Measurements from ENCODE around the gene KRTAP1-4. TPM values are rescaled to one million over a fixed set of nuclear protein-coding genes. Genes with fewer than 3 reads are reported as not detected.
"Not testable (repeated sequence)": the region's sequence is repeated elsewhere in the genome, so short reads cannot be mapped to it uniquely, and the experiment has no call there.

The KRTAP1-4 gene
- total RNA-seq, 1 experiment from 2014 or later = not detected

DNA sequence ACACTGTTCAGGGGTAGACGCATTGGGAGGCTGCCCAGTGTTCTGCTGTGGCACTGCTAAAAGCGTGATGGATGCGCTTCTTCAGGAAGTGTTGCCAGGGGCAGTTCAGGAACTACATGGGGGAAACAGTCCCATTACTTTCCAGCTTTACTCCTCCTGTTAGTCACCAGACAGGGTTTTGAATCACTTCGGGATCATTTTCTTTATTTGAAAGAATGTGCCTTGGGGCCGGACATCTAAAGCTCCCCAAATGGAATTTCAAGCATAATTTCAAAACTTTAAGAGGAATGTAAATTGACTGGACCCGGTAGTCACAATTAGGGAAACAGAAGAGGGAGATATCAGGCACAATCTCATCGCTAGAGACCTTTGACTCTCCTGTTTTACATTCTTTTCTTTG is 18.4 kb upstream of the KRTAP1-4 start:
- peak; percentile 26 for DNase-seq (ENCODE audit: low read depth)

DNA sequence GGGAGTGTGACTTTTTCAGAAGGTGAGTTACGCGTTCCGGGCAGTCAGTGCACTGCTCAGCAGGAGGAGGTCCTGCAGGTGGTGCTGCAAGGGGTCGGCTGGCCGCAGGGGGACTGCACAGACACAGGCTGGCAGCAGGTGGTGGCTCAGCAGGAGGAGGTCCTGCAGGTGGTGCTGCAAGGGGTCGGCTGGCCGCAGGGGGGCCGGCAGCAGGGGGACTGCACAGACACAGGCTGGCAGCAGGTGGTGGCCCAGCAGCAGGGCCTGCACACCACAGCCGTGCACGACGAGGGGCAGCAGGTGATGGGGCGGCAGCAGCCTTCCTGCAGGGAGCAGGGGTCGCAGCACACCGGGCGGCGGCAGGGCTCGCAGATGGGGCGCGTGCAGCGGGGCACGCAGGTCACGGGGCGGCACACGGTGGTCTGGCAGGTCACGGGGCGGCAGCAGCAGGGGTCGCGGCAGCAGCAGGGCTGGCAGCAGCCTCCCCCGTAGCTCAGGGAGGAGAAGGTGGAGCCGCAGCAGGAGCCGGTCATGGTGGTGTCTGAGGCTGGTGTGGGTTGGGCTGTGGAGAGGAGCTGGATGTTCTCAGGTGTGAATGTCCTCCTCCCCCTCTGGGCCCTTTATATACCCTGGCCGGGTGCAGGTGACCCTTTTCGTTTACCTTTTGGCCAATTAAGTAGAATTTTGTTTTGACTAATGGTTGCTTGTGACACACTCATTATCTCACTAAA is 16.9 kb upstream of the KRTAP1-4 start, which contains the start of gene KRTAP2-1:
TSS of gene KRTAP2-1 (minus strand) at position 582 of the 731 bp plus-strand sequence. CDS start at position 533, 49 bp downstream.
- not testable (repeated sequence) for DNase-seq (ENCODE audit: low read depth)

DNA sequence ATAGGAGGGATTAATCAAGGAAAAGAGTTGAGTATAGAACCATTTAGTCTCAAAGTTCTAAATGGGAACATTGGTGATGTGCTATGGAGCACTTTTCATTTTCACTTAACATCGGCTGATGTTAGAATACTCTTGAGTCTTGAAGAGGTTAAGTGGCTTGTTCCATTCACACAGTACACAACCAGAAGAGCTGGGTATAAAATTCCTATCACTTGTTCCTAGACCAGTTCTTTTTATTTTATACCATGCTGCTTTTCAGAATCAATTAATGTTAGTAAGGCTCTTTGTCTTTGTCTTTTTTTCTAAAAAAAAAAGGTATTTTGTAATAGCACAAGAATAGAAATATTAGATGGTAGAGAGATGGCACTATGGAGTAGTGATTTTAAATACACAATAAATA is 13.0 kb upstream of the KRTAP1-4 start:
- DNase-seq (ENCODE audit: low read depth) = no peak

DNA sequence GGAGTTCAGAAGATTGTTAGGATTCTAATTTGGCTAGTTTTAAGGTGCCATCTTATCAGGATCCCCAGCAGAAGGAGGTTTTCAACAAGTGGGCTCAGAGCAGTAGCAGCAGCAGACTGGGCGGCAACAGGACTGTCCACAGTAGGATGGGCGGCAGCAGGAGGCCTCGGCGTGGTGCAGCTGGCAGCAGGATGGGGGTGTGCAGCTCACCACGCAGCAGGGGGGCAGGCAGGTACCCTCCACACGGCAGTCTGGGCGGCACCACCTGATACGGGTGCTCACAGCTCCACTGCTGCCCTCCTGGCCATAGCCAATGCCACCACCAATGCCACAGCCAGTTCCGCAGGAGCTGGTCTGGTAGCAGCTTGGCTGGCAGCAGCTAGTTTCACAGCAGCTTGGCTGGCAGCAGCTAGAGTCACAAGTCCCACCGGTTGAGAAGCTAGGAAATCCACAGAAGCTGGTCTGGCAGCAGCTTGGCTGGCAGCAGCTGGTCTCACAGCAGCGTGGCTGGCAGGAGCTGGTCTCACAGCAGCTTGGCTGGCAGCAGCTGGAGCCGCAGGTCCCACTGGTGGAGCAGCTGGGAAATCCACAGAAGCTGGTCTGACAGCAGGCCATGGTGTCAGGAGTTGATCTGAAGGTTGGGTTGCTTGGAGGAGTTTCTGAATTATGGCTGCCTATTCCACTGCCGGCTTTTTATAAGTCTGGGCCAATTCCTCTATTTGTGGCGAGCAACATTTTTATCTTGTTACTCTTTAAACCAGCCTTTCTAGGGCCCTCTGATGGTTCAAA is 11.0 kb upstream of the KRTAP1-4 start, which contains the start of gene KRTAP1-1:
TSS of gene KRTAP1-1 (minus strand) at position 668 of the 789 bp plus-strand sequence. CDS start at position 615, 53 bp downstream.
- DNase-seq (ENCODE audit: low read depth) = not testable (repeated sequence)

DNA sequence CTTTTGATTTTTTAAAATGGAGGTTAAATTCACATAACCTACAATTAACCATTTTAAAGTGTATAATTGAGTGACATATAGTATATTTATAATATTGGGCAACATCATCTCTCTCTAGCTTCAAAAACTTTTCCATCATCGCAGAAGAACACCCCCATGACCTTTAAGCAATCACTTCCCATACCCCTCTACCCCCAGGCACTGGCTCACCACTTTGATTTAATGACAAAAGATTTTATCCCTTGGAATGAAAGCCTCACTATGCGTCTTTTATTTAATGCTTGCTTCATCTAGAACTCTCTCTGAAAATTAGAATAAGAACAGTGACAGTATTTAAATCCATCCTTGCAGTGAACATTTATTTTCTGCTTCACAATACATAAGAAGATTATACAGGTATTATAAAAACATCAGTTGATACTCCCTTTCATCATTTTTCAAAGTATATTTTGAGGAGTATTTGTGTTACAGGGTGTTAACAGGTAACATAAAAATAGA is 7.9 kb upstream of the KRTAP1-4 start:
- no peak for DNase-seq (ENCODE audit: low read depth)

DNA sequence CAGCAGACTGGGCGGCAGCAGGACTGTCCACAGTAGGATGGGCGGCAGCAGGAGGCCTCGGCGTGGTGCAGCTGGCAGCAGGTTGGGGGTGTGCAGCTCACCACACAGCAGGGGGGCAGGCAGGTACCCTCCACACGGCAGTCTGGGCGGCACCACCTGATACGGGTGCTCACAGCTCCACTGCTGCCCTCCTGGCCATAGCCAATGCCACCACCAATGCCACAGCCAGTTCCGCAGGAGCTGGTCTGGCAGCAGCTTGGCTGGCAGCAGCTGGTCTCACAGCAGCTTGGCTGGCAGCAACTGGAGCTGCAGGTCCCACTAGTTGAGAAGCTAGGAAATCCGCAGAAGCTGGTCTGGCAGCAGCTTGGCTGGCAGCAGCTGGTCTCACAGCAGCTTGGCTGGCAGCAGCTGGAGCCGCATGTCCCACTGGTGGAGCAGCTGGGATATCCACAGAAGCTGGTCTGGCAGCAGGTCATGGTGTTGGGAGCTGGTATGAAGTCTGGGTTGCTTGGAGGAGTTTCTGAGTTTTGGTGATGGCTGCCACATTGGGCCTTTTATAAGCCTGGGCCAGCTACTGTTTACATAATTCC is 4.4 kb upstream of the KRTAP1-4 start, which contains the start of gene KRTAP1-3:
TSS of gene KRTAP1-3 (minus strand) at position 529 of the 590 bp plus-strand sequence. CDS start at position 476, 53 bp downstream.
- DNase-seq (ENCODE audit: low read depth) = not testable (repeated sequence)

DNA sequence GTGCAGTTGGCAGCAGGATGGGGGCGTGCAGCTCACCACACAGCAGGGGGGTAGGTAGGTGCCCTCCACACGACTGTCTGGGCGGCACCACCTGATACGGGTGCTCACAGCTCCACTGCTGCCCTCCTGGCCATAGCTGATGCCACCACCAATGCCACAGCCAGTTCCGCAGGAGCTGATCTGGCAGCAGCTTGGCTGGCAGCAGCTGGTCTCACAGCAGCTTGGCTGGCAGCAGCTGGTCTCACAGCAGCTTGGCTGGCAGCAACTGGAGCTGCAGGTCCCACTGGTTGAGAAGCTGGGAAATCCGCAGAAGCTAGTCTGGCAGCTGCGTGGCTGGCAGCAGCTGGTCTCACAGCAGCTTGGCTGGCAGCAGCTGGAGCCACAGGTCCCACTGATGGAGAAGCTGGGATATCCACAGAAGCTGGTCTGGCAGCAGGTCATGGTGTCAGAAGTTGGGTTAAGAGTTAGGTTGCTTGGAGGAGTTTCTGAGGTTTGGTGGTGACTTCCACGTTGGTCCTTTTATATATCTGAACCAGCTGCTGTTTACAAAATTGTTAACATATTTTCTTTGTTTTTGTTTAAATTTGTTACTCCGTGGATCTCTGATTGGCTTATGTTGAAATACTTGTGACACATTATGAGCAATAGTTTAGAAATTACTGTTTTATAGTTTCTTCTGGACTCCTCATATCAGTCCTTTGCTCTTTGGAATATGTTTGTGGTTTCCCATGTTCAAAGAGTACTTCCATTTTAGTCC is 3.1 kb downstream of the KRTAP1-4 start, which contains the start of gene KRTAP1-5:
TSS of gene KRTAP1-5 (minus strand) at position 494 of the 757 bp plus-strand sequence. CDS start at position 441, 53 bp downstream.
- DNase-seq (ENCODE audit: low read depth) = no peak

DNA sequence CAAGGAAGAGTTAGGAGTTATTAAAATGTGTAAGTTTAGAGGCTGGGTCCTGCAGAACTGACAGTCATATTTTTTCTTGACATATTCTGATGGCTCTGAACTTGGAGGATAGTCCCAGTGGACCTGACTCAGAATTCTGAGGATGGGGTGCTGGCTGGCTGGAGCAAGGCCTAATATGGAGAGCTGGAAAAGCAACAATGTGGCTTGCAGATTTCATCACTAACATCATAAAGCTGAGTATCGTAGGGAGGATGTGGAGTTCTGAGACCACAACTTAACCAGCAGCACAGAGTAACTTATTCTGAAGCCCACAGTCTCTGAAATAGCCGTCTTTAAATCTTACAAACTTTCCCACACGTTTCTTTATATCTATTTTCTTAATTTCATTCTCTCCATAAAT is 5.3 kb downstream of the KRTAP1-4 start:
- no peak for DNase-seq (ENCODE audit: low read depth)

DNA sequence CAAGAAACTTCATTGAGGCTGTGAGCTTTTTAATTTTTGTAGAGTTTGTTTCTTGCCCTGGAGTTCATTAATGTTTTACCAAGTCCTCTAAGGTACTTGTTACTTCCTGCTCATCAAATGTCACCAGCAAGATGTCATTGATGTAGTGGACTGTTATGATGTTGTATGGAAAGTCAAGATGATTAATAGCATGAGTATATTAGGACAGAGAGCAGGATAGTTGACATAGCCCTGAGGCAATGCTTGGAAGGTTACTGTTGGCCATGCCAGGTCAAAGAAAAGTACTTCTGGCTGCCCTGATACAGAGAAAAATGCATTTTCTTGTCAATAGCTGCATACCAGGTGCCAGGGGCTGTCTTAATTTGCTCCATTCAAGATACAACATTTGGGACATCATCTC is 9.7 kb downstream of the KRTAP1-4 start:
- no peak for DNase-seq (ENCODE audit: low read depth)

DNA sequence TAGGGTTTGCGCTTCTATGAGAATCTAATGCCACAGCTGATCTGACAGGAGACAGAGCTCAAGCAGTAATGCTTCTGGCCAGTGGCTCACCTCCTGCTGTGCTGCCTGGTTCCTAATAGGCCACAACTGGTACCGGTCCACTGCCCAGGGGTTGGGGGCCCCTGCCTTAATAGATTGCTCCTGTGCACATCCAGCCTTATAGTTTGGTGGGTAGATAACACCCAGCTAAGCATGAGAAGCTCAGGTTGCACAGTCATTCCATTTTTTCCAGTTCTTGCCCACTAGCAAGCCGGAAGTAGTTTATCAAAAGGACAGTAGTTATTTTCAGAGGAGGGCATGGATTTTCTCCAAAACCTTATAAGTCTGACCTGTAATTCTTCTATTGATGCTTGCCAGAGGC is 10.6 kb downstream of the KRTAP1-4 start:
- DNase-seq (ENCODE audit: low read depth) = no peak

DNA sequence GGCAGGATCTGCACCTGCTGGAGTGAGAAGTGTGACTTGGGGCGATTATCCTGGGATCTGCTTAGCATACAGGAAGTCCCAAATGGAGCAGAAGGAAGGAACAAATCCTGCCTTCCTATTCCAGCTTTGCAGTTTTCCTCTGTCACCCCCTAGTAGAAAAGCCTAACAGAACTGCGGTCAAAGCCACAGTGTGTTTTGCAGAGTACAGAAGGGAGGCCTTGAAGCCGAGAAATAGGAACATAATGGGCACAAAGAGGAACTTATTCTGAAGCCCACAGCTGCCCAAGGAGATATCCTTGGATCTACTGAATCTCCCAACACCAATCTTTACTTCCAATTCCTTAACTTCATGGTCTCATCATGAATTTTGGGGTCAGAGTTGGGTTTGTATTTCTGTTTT is 11.5 kb downstream of the KRTAP1-4 start:
- no peak for DNase-seq (ENCODE audit: low read depth)

DNA sequence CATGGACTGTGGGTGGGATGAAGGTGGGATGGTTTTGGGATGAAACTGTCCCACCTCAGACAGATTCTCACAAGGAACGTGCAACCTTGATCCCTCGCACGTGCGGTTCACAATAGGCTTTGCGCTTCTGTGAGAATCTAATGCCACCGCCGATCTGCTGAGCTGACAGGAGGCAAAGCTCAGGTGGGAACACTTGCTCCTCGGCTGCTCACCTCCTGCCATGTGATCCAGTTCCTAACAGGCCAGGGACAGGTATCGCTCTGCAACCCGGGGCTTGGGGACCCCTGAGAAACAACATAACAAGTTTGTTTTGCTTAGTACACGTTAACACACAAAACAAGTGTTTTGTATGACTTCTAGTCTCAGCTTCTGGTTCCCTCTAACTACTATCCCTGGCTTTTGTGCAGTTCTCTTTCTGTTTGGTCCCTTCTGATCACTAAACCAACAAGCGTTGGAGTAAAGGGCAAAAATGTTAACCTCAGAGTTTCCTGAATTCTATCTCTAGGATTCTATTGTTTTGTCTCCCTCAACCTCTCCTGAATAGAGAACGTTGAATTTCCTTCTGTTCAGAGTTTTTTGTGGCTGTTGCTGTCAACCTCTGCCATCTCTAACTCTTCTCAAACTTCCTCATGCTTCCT is 13.3 kb downstream of the KRTAP1-4 start:
- no peak for DNase-seq (ENCODE audit: low read depth)

DNA sequence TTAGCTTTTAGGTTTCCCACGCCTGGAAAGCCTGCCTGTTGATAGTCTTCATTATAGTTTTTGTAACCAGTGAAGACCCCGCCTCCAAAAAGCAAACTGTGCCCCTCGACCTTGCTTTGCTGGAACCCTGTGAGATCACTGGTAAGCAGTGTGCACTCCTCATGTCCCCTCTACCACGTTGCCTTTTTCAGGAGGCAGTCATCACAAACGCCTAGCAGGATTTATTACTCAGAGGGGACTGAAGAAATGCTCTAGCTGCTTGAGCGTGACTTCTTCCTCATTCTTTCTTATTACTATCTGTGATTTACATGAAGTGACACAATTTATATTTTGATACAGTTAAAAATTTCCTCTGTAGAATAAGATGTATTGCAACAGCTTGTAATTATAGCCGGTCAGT is 14.5 kb downstream of the KRTAP1-4 start:
- no peak for DNase-seq (ENCODE audit: low read depth)

DNA sequence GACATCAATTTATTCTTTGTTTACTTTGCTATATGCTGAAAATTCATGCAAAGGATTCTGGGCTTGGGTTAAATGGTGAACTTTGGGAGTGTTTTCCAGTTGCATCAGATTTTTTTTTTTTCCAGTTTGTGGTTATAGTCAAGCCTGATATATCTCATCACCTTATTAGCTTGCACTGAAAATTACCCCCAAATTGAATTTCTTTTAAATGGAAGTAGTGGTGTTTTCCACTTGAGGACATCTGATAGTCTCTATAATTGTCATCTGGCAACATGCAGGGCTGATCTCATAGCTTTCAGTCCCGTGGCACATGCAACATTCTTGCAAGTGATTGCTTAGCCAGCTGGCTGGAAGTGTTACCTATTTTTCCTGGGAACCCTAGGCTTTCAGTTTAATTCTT is 16.4 kb downstream of the KRTAP1-4 start:
- no peak for DNase-seq (ENCODE audit: low read depth)

DNA sequence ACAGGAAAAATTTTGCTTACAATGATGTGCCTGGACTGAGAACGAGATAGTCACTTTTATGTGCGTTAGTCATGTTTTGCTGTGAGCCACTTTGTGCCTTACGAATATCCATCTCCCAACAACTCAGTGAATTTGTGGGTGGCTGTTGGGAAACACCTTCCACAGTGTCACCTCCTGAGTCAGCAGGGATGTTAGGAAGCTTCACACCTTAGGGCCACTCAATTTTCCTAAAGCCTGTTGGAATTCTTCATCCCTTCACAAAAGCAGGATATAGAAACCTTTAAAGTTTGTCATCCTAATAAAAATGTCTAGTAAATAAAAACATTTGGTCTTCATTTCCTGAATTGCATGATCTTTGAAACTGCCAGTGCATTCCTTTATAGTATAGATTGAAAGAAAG is 16.8 kb downstream of the KRTAP1-4 start:
- DNase-seq (ENCODE audit: low read depth) = no peak

DNA sequence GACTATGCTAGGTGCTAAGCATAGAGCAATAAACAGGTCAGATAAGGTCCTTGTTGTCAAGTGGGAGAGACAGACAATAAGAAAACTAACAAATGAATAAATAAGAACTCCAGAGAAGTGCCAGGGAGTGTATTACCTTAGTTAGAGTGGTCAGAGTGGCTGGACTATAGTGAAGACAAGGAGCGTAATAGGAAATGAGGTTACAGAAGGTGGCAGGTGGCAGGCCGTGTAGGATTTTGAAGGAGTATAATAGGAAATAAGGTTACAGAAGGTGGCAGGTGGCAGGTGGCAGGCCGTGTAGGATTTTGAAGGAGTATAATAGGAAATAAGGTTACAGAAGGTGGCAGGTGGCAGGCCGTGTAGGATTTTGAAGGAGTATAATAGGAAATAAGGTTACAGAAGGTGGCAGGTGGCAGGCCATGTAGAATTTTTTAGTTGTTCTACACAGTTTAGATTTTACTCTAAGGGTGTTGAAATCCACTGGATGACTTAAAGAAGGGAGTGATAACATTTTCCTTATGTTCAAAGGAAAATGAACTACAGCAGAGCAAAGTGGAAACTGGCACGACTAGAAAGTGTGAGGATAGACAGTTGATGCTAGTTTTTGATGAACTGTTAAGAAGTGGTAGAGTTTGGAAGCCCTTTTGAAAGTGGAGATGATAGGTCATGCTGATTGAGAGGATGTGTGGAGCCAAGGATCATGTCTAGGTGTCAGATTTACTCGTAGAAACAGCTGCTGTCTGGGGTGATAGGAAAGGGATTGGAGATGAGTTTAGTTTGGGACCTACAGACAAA is 17.5 kb downstream of the KRTAP1-4 start:
- no peak for DNase-seq (ENCODE audit: low read depth)

DNA sequence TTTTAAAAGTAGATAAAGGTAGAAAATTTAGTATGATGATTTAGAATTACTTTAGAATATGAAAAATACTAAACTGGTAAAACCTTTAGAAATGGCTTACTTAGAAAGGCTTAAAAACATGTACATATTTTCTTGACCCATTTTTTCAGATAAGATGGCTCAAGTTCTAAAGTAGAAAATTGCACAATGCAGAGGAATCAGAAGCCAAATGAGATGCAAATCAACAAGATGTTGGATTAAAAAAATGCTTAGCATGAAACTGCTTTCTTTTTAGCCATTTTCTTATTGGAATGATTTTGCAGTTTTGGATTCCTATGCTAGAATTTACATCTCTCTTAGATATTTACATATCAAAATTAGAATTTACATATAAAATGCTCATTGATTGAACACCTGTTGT is 19.6 kb downstream of the KRTAP1-4 start:
- DNase-seq (ENCODE audit: low read depth) = no peak

DNA sequence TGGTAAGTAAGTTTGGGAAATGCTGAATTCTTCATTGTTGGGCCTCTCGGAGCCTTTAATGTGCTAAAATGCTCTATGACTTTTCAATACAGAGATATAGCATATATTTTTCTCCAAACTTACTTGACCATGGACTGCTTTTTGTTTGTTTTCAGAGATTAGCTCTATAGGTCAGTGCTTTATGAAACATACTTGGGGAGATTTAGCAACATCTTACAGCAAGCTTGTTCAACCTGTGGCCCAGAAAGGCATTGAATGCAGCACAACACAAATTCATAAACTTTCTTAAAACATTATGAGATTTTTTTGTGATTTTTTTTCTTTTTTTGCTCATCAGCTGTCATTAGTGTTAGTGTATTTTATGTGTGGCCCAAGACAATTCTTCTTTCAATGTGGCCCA is 20.1 kb downstream of the KRTAP1-4 start:
- DNase-seq (ENCODE audit: low read depth) = no peak

DNA sequence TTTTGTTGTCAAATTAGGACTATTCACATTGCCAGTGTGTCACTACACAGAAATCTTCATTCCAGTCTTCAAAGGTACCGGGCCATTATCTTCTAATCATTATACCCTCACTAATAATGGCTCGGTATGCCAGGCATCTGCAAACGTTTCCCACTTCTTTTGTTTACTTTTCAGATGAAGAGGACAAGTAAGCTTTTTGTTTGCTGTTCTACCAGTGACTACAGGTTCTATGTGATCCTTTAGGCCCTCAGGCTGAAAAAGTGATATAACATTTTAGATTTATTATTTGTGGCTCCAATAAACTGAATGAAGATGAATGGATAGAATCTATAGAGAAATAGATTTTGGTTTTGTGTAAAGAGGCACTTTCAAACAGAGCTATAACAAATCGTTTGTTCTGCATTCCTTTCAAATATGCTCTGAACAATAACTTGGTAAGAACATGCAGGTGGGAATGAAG is 20.7 kb downstream of the KRTAP1-4 start:
- no peak for DNase-seq (ENCODE audit: low read depth)
